ENCODE data around the gene GSTA3. TPM values are rescaled to one million over a fixed set of nuclear protein-coding genes. Genes with fewer than 3 reads are reported as not detected.
A peak's percentile ranks its signal among the peaks of the same experiment; 100 is the strongest.

GSTA3 gene
- total RNA-seq, 1 experiment from 2014 or later = not detected

- in situ Hi-C loops (cut with HindIII; ENCODE audit: low pct_unique_long_range_greater_than_20kb, low sequenced_read_pairs) = no loop called here
- H3K27ac ChIP-seq (ENCODE audit: low read length) = peak overlapping the region; percentile 54; the same call in 1 of the 2 replicates
- ChIA-PET POLR2A (no interaction called here), CTCF (no interaction called here)
- no peaks in the 10 kb centered on the region for H3K36me3 ChIP-seq (ENCODE audit: control insufficient read depth, insufficient read depth, low read length)
- ATAC-seq (no peak), DNase-seq (ENCODE audit: low read depth, low spot score) (no peak)
- no peaks in the 10 kb centered on the region for H3K9me3 ChIP-seq (ENCODE audit: control insufficient read depth, insufficient read depth, low read depth, low read length)
- TF ChIP-seq SIN3A (IDR thresholded peaks at IDR 0.05; ENCODE audit: borderline replicate concordance, insufficient read depth, low read depth, low read length) (no peak), TCF7L2 (IDR thresholded peaks at IDR 0.05; ENCODE audit: low read depth, low read length) (no peak), REST (IDR thresholded peaks at IDR 0.05; ENCODE audit: insufficient read depth in 1 of 2, low read depth in 2 of 2, low read length in 1 of 2) (no peak), CTCF (IDR thresholded peaks at IDR 0.05) (no peak), POLR2AphosphoS5 (IDR thresholded peaks at IDR 0.05; ENCODE audit: low read depth, low read length) (no peak)
- intact Hi-C loops (cut with micrococcal nuclease; ENCODE audit: unreplicated experiment) = no loop called here
- H3K27me3 ChIP-seq (ENCODE audit: control insufficient read depth, insufficient read depth, low read length) = no peaks in the 10 kb centered on the region
- H3K4me3 ChIP-seq (ENCODE audit: low read depth in 2 of 2, low read length in 2 of 2) = no peak overlapping the region
- no TSS peak for BruUV-seq (replicated peaks)
- peaks cover 9% of the 10 kb centered on the region for H3K4me1 ChIP-seq (ENCODE audit: control insufficient read depth, insufficient read depth, low read length)
These were observed 18.0 kb upstream of the GSTA3 start for GRCh38 chr6:52927451-52927850.

- no peaks in the 10 kb centered on the region for H3K36me3 ChIP-seq (ENCODE audit: control insufficient read depth, insufficient read depth, low read length)
- POLR2A ChIA-PET = no interaction called here
- H3K9me3 ChIP-seq (ENCODE audit: control insufficient read depth, insufficient read depth, low read depth, low read length) = no peaks in the 10 kb centered on the region
- H3K27ac ChIP-seq (ENCODE audit: low read length) = 0 out of 2 replicates have a peak overlapping the region, but pooled peaks have one; percentile 54
- CTCF ChIA-PET = no interaction called here
- TF ChIP-seq CTCF (IDR thresholded peaks at IDR 0.05) (no peak), REST (IDR thresholded peaks at IDR 0.05; ENCODE audit: insufficient read depth in 1 of 2, low read depth in 2 of 2, low read length in 1 of 2) (no peak), TCF7L2 (IDR thresholded peaks at IDR 0.05; ENCODE audit: low read depth, low read length) (peak; percentile 55; the same call in 1 of the 2 replicates), POLR2AphosphoS5 (IDR thresholded peaks at IDR 0.05; ENCODE audit: low read depth, low read length) (peak; percentile 61; the same call in 1 of the 2 replicates), SIN3A (IDR thresholded peaks at IDR 0.05; ENCODE audit: borderline replicate concordance, insufficient read depth, low read depth, low read length) (no peak)
- intact Hi-C loops (cut with micrococcal nuclease; ENCODE audit: unreplicated experiment) (no loop called here), in situ Hi-C loops (cut with HindIII; ENCODE audit: low pct_unique_long_range_greater_than_20kb, low sequenced_read_pairs) (no loop called here)
- ATAC-seq = peak; percentile 78
- no peak overlapping the region for H3K4me3 ChIP-seq (ENCODE audit: low read depth in 2 of 2, low read length in 2 of 2)
- no TSS peak for BruUV-seq (replicated peaks)
- peaks cover 9% of the 10 kb centered on the region for H3K4me1 ChIP-seq (ENCODE audit: control insufficient read depth, insufficient read depth, low read length)
- H3K27me3 ChIP-seq (ENCODE audit: control insufficient read depth, insufficient read depth, low read length) = no peaks in the 10 kb centered on the region
- peak; percentile 74 for DNase-seq (ENCODE audit: low read depth, low spot score)
These were observed 16.7 kb upstream of the GSTA3 start for GRCh38 chr6:52925919-52926792.
